Measurements from ENCODE around the gene RNF150. TPM values are rescaled to one million over a fixed set of nuclear protein-coding genes. Genes with fewer than 3 reads are reported as not detected.

Gene RNF150
- polyA plus RNA-seq, 1 donor from 2014 or later: 15.3 TPM

DNA sequence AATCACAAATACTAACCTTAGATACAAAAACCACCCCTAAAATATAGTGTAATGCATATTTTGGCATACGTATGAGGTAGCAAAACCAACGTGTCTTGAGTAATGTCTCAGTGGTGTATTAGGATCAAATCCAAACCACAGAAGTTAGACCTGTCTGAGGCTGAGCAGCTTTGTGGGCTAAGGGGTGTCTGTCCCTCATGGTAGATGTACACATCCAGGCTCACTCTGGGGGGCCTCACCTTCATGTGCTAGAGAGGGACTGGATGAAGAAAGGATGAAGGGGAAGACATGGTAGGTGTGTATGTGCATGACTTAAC lies 189.1 kb downstream of the RNF150 start:
- Histone ChIP-seq H3F3A (ENCODE audit: insufficient read depth, low read length, poor library complexity, severe bottlenecking) (no peaks in the 10 kb centered on the region), H3K27me3 (ENCODE audit: insufficient read depth, low read depth, low read length) (no peaks in the 10 kb centered on the region), H3K36me3 (ENCODE audit: insufficient read depth, low read length) (no peaks in the 10 kb centered on the region), H3K9me3 (ENCODE audit: low read length) (no peaks in the 10 kb centered on the region), H2AFZ (ENCODE audit: low read depth, low read length) (no peak overlapping the region), H4K20me1 (ENCODE audit: insufficient read depth) (no peaks in the 10 kb centered on the region), H3K79me2 (replicated peaks; ENCODE audit: insufficient read depth, low read length) (no peaks in the 10 kb centered on the region), H3K4me2 (ENCODE audit: low read length) (no peak overlapping the region), H3K27ac (ENCODE audit: low read length) (no peak overlapping the region), H3K9me2 (ENCODE audit: insufficient read depth, low read length) (no peaks in the 10 kb centered on the region), H3K9ac (ENCODE audit: low read length) (no peak overlapping the region), H3K4me3 (ENCODE audit: low read length) (no peak overlapping the region)
- TF ChIP-seq, protein P1, sequence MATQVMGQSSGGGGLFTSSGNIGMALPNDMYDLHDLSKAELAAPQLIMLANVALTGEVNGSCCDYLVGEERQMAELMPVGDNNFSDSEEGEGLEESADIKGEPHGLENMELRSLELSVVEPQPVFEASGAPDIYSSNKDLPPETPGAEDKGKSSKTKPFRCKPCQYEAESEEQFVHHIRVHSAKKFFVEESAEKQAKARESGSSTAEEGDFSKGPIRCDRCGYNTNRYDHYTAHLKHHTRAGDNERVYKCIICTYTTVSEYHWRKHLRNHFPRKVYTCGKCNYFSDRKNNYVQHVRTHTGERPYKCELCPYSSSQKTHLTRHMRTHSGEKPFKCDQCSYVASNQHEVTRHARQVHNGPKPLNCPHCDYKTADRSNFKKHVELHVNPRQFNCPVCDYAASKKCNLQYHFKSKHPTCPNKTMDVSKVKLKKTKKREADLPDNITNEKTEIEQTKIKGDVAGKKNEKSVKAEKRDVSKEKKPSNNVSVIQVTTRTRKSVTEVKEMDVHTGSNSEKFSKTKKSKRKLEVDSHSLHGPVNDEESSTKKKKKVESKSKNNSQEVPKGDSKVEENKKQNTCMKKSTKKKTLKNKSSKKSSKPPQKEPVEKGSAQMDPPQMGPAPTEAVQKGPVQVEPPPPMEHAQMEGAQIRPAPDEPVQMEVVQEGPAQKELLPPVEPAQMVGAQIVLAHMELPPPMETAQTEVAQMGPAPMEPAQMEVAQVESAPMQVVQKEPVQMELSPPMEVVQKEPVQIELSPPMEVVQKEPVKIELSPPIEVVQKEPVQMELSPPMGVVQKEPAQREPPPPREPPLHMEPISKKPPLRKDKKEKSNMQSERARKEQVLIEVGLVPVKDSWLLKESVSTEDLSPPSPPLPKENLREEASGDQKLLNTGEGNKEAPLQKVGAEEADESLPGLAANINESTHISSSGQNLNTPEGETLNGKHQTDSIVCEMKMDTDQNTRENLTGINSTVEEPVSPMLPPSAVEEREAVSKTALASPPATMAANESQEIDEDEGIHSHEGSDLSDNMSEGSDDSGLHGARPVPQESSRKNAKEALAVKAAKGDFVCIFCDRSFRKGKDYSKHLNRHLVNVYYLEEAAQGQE (IDR thresholded peaks at IDR 0.05; ENCODE audit: borderline replicate concordance): no peak
- TF ChIP-seq POLR2AphosphoS5 (IDR thresholded peaks at IDR 0.05) (no peak), EP300 (conservative IDR thresholded peaks at IDR 0.05; ENCODE audit: poor library complexity, severe bottlenecking) (no peak), EZH2 (IDR thresholded peaks at IDR 0.05; ENCODE audit: borderline replicate concordance, insufficient read depth, low read length, poor library complexity, severe bottlenecking) (no peak), TAF1 (IDR thresholded peaks at IDR 0.05; ENCODE audit: low read depth) (no peak), MXI1 (conservative IDR thresholded peaks at IDR 0.05; ENCODE audit: poor library complexity, severe bottlenecking) (no peak), SMC3 (conservative IDR thresholded peaks at IDR 0.05; ENCODE audit: poor library complexity) (no peak), RAD21 (conservative IDR thresholded peaks at IDR 0.05) (no peak)
- TF ChIP-seq, protein P2, sequence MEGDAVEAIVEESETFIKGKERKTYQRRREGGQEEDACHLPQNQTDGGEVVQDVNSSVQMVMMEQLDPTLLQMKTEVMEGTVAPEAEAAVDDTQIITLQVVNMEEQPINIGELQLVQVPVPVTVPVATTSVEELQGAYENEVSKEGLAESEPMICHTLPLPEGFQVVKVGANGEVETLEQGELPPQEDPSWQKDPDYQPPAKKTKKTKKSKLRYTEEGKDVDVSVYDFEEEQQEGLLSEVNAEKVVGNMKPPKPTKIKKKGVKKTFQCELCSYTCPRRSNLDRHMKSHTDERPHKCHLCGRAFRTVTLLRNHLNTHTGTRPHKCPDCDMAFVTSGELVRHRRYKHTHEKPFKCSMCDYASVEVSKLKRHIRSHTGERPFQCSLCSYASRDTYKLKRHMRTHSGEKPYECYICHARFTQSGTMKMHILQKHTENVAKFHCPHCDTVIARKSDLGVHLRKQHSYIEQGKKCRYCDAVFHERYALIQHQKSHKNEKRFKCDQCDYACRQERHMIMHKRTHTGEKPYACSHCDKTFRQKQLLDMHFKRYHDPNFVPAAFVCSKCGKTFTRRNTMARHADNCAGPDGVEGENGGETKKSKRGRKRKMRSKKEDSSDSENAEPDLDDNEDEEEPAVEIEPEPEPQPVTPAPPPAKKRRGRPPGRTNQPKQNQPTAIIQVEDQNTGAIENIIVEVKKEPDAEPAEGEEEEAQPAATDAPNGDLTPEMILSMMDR (IDR thresholded peaks at IDR 0.05; ENCODE audit: poor library complexity, severe bottlenecking): no peak

DNA sequence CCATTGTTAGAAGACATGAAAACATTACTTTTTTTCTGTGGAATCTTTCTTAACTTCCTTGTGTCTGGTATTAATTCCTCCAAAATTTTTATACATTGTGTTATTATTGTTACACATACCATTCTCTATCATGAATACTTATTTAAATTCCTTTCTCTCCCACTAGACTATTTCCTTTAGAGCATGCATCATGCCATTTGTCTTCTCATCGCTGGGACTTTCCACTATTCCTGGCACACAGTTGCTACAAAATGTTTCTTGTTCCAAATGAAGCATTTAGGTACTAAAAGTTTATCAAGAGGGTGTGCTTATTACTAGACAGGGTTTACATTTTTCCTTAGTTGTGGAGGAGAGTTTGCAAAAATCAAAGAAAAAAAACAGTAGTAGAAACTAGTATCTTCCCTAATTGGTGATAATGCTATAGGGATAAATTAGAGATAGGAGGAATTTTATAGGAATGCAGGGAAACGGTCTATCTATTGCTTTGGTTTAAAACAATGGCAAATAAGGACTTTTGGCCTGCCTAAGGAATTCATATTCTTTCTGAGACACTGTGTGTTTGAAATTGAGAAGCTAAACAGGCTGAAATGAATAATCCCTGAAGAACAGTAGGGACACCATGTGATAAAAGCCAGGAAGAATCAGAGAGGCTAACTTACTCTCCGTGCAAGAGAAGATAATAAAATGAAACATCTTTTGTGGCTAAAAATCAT lies 189.6 kb downstream of the RNF150 start:
- Histone ChIP-seq H3F3A (ENCODE audit: insufficient read depth, low read length, poor library complexity, severe bottlenecking) (no peaks in the 10 kb centered on the region), H3K79me2 (replicated peaks; ENCODE audit: insufficient read depth, low read length) (no peaks in the 10 kb centered on the region), H3K9me2 (ENCODE audit: insufficient read depth, low read length) (no peaks in the 10 kb centered on the region), H3K36me3 (ENCODE audit: insufficient read depth, low read length) (no peaks in the 10 kb centered on the region), H3K9ac (ENCODE audit: low read length) (no peak overlapping the region), H2AFZ (ENCODE audit: low read depth, low read length) (no peak overlapping the region), H3K4me2 (ENCODE audit: low read length) (no peak overlapping the region), H3K4me3 (ENCODE audit: low read length) (no peak overlapping the region), H3K9me3 (ENCODE audit: low read length) (no peaks in the 10 kb centered on the region), H3K27me3 (ENCODE audit: insufficient read depth, low read depth, low read length) (no peaks in the 10 kb centered on the region), H3K27ac (ENCODE audit: low read length) (no peak overlapping the region), H4K20me1 (ENCODE audit: insufficient read depth) (no peaks in the 10 kb centered on the region)
- TF ChIP-seq SMC3 (conservative IDR thresholded peaks at IDR 0.05; ENCODE audit: poor library complexity): no peak
- no peak for TF ChIP-seq TAF1 (IDR thresholded peaks at IDR 0.05; ENCODE audit: low read depth)
- no peak for TF ChIP-seq EZH2 (IDR thresholded peaks at IDR 0.05; ENCODE audit: borderline replicate concordance, insufficient read depth, low read length, poor library complexity, severe bottlenecking)
- TF ChIP-seq, protein P1 (IDR thresholded peaks at IDR 0.05; ENCODE audit: borderline replicate concordance): no peak
- no peak for TF ChIP-seq EP300 (conservative IDR thresholded peaks at IDR 0.05; ENCODE audit: poor library complexity, severe bottlenecking)
- no peak for TF ChIP-seq RAD21 (conservative IDR thresholded peaks at IDR 0.05)
- TF ChIP-seq MXI1 (conservative IDR thresholded peaks at IDR 0.05; ENCODE audit: poor library complexity, severe bottlenecking): no peak
- TF ChIP-seq POLR2AphosphoS5 (IDR thresholded peaks at IDR 0.05): no peak
- TF ChIP-seq, protein P2 (IDR thresholded peaks at IDR 0.05; ENCODE audit: poor library complexity, severe bottlenecking): no peak

Measured in neural cell (in vitro differentiated cells).